HepG2 (cell line): Measurements from ENCODE around the gene OTOL1. TPM values are rescaled to one million over a fixed set of nuclear protein-coding genes. Genes with fewer than 3 reads are reported as not detected.

ENCODE experiments used
- ATAC-seq: fragments of 200-7000 bp; cut with Tn5 transposase; 3 replicates; pipeline ENCODE4 v1.9.1; 2020; ENCODE audit warnings: mild to moderate bottlenecking, moderate library complexity
- Bru-seq: library from RNA; stranded (reverse); fragments of 400-500 nt; gene quantifications from one replicate; lab custom pipeline; 2021; lab: Mats Ljungman, UMichigan
- BruChase-seq, 2 experiments: library from RNA; stranded (reverse); fragments of 400-500 nt; gene quantifications; one replicate each; lab custom pipeline; 2021; lab: Mats Ljungman, UMichigan
- BruUV-seq: library from RNA; stranded (reverse); fragments of 400-500 nt; replicated peaks from 2 replicates; lab custom pipeline; 2021; lab: Mats Ljungman, UMichigan
- CTCF ChIA-PET: fragments of 300-600 bp; formaldehyde crosslinking; extraction: SDS; loops from one replicate; lab custom pipeline; 2021; ENCODE audit warnings: low total read pairs, inconsistent platforms, low intra/inter-chr PET ratio; lab: Yijun Ruan, JAX
- POLR2A ChIA-PET: fragments of 350-600 bp; sonication (Branson Sonifier 250); formaldehyde crosslinking; loops from one replicate; lab custom pipeline; 2020; ENCODE audit warnings: antibody characterized with exemption, inconsistent platforms; lab: Yijun Ruan, JAX
- DNase-seq: peaks from one replicate; pipeline ENCODE4 v3.0.0-alpha.2; 2015; ENCODE audit warnings: low spot score
- FAIRE-seq: peaks from 3 replicates; lab custom pipeline; 2011; peaks lifted over from hg19 to GRCh38; lab: Jason Lieb, UNC
- H2AFZ ChIP-seq: one replicate; pipeline ENCODE4 v1.6.1; 2011; ENCODE audit warnings: low read length, inconsistent platforms
- H3K27ac ChIP-seq: fragments of 300-600 bp; 3 replicates; pipeline ENCODE4 v1.8.0; 2011; ENCODE audit warnings: mixed run types, mild to moderate bottlenecking, mixed read lengths, low read length, inconsistent platforms; ENCODE audit not compliant: insufficient read depth; ENCODE audit errors: extremely low read length
- H3K27me3 ChIP-seq, 2 experiments: fragments of 200-600 bp in 1 of 2; 2 replicates in 1 of 2; 3 replicates in 1 of 2; pipeline versions ENCODE4 v1.6.0 to v1.8.0; 2011; ENCODE audit warnings: low read length in 2 of 2, mild to moderate bottlenecking in 2 of 2, moderate library complexity in 2 of 2, inconsistent platforms in 1 of 2; ENCODE audit not compliant: insufficient read depth in 2 of 2, control insufficient read depth in 1 of 2
- H3K36me3 ChIP-seq, 2 experiments: fragments of 200-600 bp in 1 of 2; replicated peaks in 1 of 2; 2 replicates in 1 of 2; 3 replicates in 1 of 2; pipeline versions ENCODE4 v1.5.1 to v1.8.0; 2011; ENCODE audit warnings: low read length in 2 of 2, inconsistent platforms in 1 of 2; ENCODE audit not compliant: insufficient read depth in 2 of 2, control insufficient read depth in 1 of 2
- H3K4me1 ChIP-seq: 2 replicates; pipeline ENCODE4 v1.5.1; 2012; ENCODE audit warnings: low read length, inconsistent platforms; ENCODE audit not compliant: insufficient read depth
- H3K4me2 ChIP-seq: 2 replicates; pipeline ENCODE4 v1.6.0; 2011; ENCODE audit warnings: low read depth, low read length, inconsistent platforms
- H3K4me3 ChIP-seq, 3 experiments: fragments of 200-600 bp in 1 of 3; sonication (generic), shearing (Covaris generic) in 1 of 3; replicated peaks in 1 of 3; 2 replicates each; pipeline ENCODE4 v1.5.1; 2011 to 2016; ENCODE audit warnings: low read length in 3 of 3, inconsistent platforms in 2 of 3, low read depth in 2 of 3, mild to moderate bottlenecking in 2 of 3, control low read depth in 1 of 3, mixed read lengths in 1 of 3; ENCODE audit not compliant: insufficient read depth in 1 of 3
- H3K79me2 ChIP-seq: one replicate; pipeline ENCODE4 v1.6.1; 2011; ENCODE audit warnings: low read length, inconsistent platforms; ENCODE audit not compliant: insufficient read depth
- H3K9ac ChIP-seq: 2 replicates; pipeline ENCODE4 v1.6.0; 2011; ENCODE audit warnings: mild to moderate bottlenecking, low read depth, low read length, inconsistent platforms; ENCODE audit not compliant: insufficient read depth
- H3K9me3 ChIP-seq: 2 replicates; pipeline ENCODE4 v1.5.1; 2012; ENCODE audit warnings: mild to moderate bottlenecking, low read length
- H4K20me1 ChIP-seq: 2 replicates; pipeline ENCODE4 v1.6.0; 2011; ENCODE audit warnings: inconsistent platforms, mild to moderate bottlenecking, low read length, moderate library complexity; ENCODE audit not compliant: insufficient read depth
- ARID2 ChIP-seq: sonication (generic); formaldehyde crosslinking; IDR thresholded peaks from 2 replicates; pipeline ENCODE4 v1.8.1; 2022; ENCODE audit warnings: mild to moderate bottlenecking, missing genetic modification reagents, borderline replicate concordance
- CENPT ChIP-seq: sonication (generic); formaldehyde crosslinking; IDR thresholded peaks from 2 replicates; pipeline ENCODE4 v1.8.0; 2022; ENCODE audit warnings: low read depth, mild to moderate bottlenecking, moderate library complexity, missing genetic modification reagents
- KDM6A ChIP-seq: IDR thresholded peaks from 2 replicates; pipeline ENCODE4 v1.6.1; 2016; ENCODE audit warnings: low read depth
- PAWR ChIP-seq: sonication (generic); formaldehyde crosslinking; IDR thresholded peaks from 2 replicates; pipeline ENCODE4 v1.4.0; 2020; ENCODE audit warnings: missing genetic modification reagents, mild to moderate bottlenecking, borderline replicate concordance
- PRMT3 ChIP-seq: sonication (generic); formaldehyde crosslinking; IDR thresholded peaks from 2 replicates; pipeline ENCODE4 v1.8.1; 2022; ENCODE audit warnings: low read depth, mild to moderate bottlenecking, moderate library complexity, missing genetic modification reagents, borderline replicate concordance
- TARDBP ChIP-seq: sonication (generic); formaldehyde crosslinking; IDR thresholded peaks from 2 replicates; pipeline ENCODE4 v1.8.0; 2022; ENCODE audit warnings: mild to moderate bottlenecking, missing genetic modification reagents
- ZNF253 ChIP-seq: sonication (generic); formaldehyde crosslinking; IDR thresholded peaks from 2 replicates; pipeline ENCODE4 v1.8.0; 2022; ENCODE audit warnings: mild to moderate bottlenecking, missing genetic modification reagents, borderline replicate concordance
- ZNF775 ChIP-seq: sonication (generic); formaldehyde crosslinking; IDR thresholded peaks from 2 replicates; pipeline ENCODE4 v1.4.0; 2020; ENCODE audit warnings: missing genetic modification reagents, mild to moderate bottlenecking, moderate library complexity, borderline replicate concordance
- WGBS: methylation state at CpG from one replicate; pipeline ENCODE4 v1.1.6; 2017; ENCODE audit warnings: low lambda C conversion rate; 5-methylcytosine and 5-hydroxymethylcytosine counted together
- in situ Hi-C: cut with HindIII; loops from 2 replicates; pipeline ENCODE4 v1.10.0; 2017; ENCODE audit warnings: low pct_unique_long_range_greater_than_20kb; ENCODE audit not compliant: extremely low pct_ligation_motif_present
- intact Hi-C: fragments of 100-400 bp; cut with micrococcal nuclease; formaldehyde crosslinking; loops from one replicate; pipeline ENCODE4 v1.10.0; 2022; ENCODE audit not compliant: unreplicated experiment
- long read RNA-seq, 2 experiments: library from RNA in 1 of 2; library from polyadenylated mRNA in 1 of 2; stranded (forward) in 1 of 2; unstranded in 1 of 2; transcript quantifications; one replicate each; pipeline ENCODE4 v2.0.0, GENCODE V29; 2019 to 2022
- polyA minus RNA-seq, 3 experiments: library from RNA; depleted of rRNA, polyadenylated mRNA; stranded (reverse); fragments of >200 nt; gene quantifications; 2 replicates each; pipeline ENCODE4 v1.2.3, GENCODE V29; 2011; ENCODE audit warnings: low replicate concordance in 1 of 3
- polyA plus RNA-seq, 8 experiments: library from polyadenylated mRNA; depleted of rRNA in 3 of 8; stranded (reverse) in 7 of 8; unstranded in 1 of 8; fragments of >200 nt; fragmentation: Illumina TruSeq in 4 of 8; extraction: Trizol in 4 of 8; gene quantifications; 2 replicates each; pipeline versions ENCODE4 v1.2.1 to v1.2.3, GENCODE V29; 2011 to 2016; ENCODE audit warnings: low read depth in 4 of 8, missing spikeins in 1 of 8, mixed read lengths in 1 of 8; ENCODE audit not compliant: insufficient read depth in 1 of 8
- total RNA-seq, 5 experiments: library from RNA; depleted of rRNA; stranded (reverse); fragments of >200 nt; fragmentation: Illumina TruSeq; extraction: Trizol; gene quantifications; 2 replicates each; pipeline ENCODE4 v1.2.3, GENCODE V29; 2016; ENCODE audit warnings: low read depth in 1 of 5
- TF ChIP-seq, protein P1 (sequence below): IDR thresholded peaks from 2 replicates; pipeline ENCODE4 v1.6.1; 2018; ENCODE audit warnings: missing genetic modification reagents, mild to moderate bottlenecking, missing compliant biosample characterization

Gene OTOL1
- total RNA-seq (2016; rRNA removed; fragmentation: Illumina TruSeq; extraction: Trizol) (not detected in 2 replicates), polyA plus RNA-seq (2011; rRNA removed) (not detected in 2 replicates), polyA minus RNA-seq (2011; rRNA and poly(A)+ RNA removed; ENCODE audit: low replicate concordance) (not detected in 2 replicates), Bru-seq, nascent RNA (not detected), BruChase-seq, experiment 1, labeled RNA remaining after a 6-hour chase (not detected), BruChase-seq, experiment 2, labeled RNA remaining after a 2-hour chase (not detected)
- total RNA-seq (2016; cell fraction: cytosol; rRNA removed; fragmentation: Illumina TruSeq; extraction: Trizol; ENCODE audit: low read depth) = not detected in 2 replicates
- total RNA-seq (2016; cell fraction: insoluble cytoplasmic fraction; rRNA removed; fragmentation: Illumina TruSeq; extraction: Trizol) = not detected in 2 replicates
- total RNA-seq (2016; cell fraction: membrane; rRNA removed; fragmentation: Illumina TruSeq; extraction: Trizol) = not detected in 2 replicates
- not detected in 2 replicates for total RNA-seq (2016; cell fraction: nucleus; rRNA removed; fragmentation: Illumina TruSeq; extraction: Trizol)
- polyA plus RNA-seq (2011; cell fraction: cytosol; rRNA removed) = not detected in 2 replicates
- polyA plus RNA-seq (2011; cell fraction: nucleus; rRNA removed) = not detected in 2 replicates
- not detected in 2 replicates for polyA plus RNA-seq (2012)
- polyA plus RNA-seq (2016; cell fraction: cytosol; fragmentation: Illumina TruSeq; extraction: Trizol; ENCODE audit: low read depth) = not detected in 2 replicates
- polyA plus RNA-seq (2016; cell fraction: insoluble cytoplasmic fraction; fragmentation: Illumina TruSeq; extraction: Trizol; ENCODE audit: low read depth) = not detected in 2 replicates
- not detected in 2 replicates for polyA plus RNA-seq (2016; cell fraction: membrane; fragmentation: Illumina TruSeq; extraction: Trizol; ENCODE audit: low read depth)
- polyA plus RNA-seq (2016; cell fraction: nucleus; fragmentation: Illumina TruSeq; extraction: Trizol; ENCODE audit: insufficient read depth, low read depth) = not detected in 2 replicates
- not detected in 2 replicates for polyA minus RNA-seq (2011; cell fraction: cytosol; rRNA and poly(A)+ RNA removed)
- not detected in 2 replicates for polyA minus RNA-seq (2011; cell fraction: nucleus; rRNA and poly(A)+ RNA removed)
- long read RNA-seq, experiment 1 = 0 reads
- long read RNA-seq, experiment 2 = 0 reads

GRCh38 chr3:161496508-161496907 is at the start of gene OTOL1:
Gene OTOL1, plus strand, starts transcription at chr3:161496808. Its CDS starts 0 bp downstream, at chr3:161496808.
- Histone ChIP-seq H3K79me2 (no peaks in the 10 kb centered on the region), H3K27me3 (no peaks in the 10 kb centered on the region), H4K20me1 (no peaks in the 10 kb centered on the region), H3K9ac (no peak within 1 kb of the TSS), H3K27ac (no peak within 1 kb of the TSS), H3K4me1 (no peaks in the 10 kb centered on the region), H3K4me2 (no peak within 1 kb of the TSS), H2AFZ (no peak within 1 kb of the TSS), H3K36me3 (no peaks in the 10 kb centered on the region), H3K4me3 (no peak within 1 kb of the TSS), H3K9me3 (no peaks in the 10 kb centered on the region)
- CTCF ChIA-PET = no interaction called here
- in situ Hi-C loops (no loop called here), intact Hi-C loops (no loop called here)
- DNase-seq (no peak), ATAC-seq (no peak), FAIRE-seq (no peak)
- 0% methylated on average over 1 of the region's 1 CpG for WGBS
- POLR2A ChIA-PET = no interaction called here
- TF ChIP-seq PAWR (CRISPR knock-in tag) = no peak
- TF ChIP-seq KDM6A (CRISPR knock-in tag) = no peak
- no peak for TF ChIP-seq ARID2 (CRISPR knock-in tag)
- TF ChIP-seq CENPT (CRISPR knock-in tag) = no peak
- TF ChIP-seq TARDBP = no peak
- no peak for TF ChIP-seq PRMT3 (CRISPR knock-in tag)
- no peak for TF ChIP-seq ZNF253 (CRISPR knock-in tag)
- TF ChIP-seq ZNF775 (CRISPR knock-in tag) = no peak
- TF ChIP-seq, protein P1, sequence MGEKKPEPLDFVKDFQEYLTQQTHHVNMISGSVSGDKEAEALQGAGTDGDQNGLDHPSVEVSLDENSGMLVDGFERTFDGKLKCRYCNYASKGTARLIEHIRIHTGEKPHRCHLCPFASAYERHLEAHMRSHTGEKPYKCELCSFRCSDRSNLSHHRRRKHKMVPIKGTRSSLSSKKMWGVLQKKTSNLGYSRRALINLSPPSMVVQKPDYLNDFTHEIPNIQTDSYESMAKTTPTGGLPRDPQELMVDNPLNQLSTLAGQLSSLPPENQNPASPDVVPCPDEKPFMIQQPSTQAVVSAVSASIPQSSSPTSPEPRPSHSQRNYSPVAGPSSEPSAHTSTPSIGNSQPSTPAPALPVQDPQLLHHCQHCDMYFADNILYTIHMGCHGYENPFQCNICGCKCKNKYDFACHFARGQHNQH (CRISPR knock-in tag) = no peak
- BruUV-seq = no TSS peak
